Stimulated activated CD8-positive, alpha-beta memory T cell treated with anti-CD3 and anti-CD28 coated beads, Interleukin-7, amount 100 ng/mL, for 48 hours (primary cell): ENCODE results near the gene PCOLCE2.
"Not testable (repeated sequence)": the region's sequence is repeated elsewhere in the genome, so short reads cannot be mapped to it uniquely, and the experiment has no call there.

ENCODE experiments used
- DNase-seq, 2 donors: peaks; one replicate each; pipeline ENCODE4 v3.0.0-alpha.2; 2020; ENCODE audit warnings: low read depth in 1 of 2; ENCODE audit errors: extremely low read depth in 1 of 2

The PCOLCE2 gene

DNA sequence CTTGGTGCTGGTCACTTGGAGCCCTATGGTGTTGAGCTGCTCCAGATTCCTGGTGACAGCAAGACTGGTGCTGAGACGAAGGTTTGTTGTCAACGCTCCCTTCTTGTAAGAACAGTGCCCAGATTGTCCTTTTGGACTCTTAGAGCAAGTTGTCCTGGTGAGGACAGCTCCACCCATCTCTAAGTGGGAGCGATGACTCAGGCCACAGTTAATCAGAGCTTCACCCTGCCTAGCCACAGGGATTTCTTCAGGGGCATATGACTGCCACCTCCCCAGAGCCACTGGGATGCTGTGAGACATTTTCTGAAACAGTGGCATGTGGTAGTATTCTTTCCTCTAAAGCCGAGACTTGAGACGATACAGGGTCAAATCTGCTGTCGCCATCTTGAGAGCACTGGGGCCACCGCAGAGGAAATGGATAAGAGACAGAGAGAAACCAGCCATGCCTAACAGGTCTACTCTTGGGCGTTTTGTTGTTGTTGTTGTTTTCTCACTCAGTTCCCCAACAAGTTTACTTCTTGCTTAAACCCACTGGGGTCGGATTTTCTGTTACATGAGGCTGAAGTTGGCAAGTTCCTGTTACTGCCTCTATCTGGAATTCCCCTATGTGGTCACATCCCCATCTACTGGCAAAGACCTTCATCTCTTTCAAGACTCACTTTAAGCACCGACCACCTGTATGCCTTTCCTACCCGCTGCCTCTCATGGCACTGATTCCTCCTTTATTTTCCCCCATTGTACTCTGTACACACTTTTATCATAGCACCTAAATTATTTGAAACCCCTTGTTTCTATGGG is 16.0 kb upstream of the PCOLCE2 start:
- no peak for DNase-seq

DNA sequence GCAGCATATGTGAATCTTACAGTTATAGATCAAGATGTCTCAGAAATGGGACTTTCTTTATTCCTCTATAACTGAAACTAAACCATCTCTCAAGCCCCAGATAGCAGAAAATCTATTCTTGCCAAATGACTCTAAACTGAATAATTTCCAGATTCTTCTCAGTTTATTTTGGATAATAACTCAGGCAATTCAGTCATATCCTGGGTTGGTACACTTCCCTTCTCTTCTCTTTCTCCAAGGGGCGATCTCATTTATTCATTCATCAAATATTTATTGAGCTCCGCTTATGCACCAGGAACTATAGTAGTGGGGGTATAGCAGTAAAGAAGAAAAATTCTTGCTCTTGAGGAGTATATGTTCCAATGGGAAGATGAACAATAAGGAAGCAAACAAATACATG is 13.5 kb upstream of the PCOLCE2 start:
- DNase-seq: no peak

DNA sequence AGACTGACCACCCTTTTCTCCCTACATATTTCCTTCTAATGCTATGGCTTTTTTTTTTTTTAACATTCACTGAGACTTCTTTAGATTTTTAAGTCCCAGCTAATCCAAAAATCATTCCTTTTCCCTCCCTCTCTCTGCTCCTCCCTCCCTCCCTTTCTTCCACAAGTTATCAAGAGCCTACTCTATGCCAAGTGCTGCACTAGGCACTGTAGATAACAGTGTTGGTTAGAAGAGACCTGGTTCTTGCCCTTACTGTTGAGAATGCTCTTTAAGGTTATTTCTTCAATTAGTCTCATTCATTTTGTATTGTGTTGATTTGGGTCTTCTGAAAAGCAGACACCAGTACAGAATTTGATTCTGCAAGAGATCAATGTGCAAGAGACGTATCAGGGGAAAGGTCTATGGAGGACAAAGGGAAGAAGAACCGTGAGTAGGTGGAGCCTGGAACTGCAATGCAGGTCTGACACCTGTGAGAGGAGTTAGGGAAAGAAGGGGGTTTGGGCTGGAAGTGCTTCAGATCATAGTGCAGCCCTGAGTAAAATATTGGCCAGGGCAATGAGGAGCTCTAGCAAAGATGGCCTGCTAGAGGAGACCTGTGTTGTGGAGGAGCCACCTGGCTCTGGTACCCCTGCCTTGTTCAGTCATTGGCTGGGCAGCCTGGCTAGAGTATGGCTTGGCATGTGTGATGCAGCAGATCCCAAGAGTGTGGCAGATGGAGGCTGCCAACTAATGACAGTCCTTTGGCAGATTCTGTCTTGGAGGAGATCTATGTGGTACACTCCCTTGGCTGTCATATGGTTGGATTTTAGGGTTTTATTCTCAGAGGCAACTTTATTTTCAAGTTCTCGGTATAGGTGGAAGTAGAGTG is 9.7 kb upstream of the PCOLCE2 start:
- no peak for DNase-seq

DNA sequence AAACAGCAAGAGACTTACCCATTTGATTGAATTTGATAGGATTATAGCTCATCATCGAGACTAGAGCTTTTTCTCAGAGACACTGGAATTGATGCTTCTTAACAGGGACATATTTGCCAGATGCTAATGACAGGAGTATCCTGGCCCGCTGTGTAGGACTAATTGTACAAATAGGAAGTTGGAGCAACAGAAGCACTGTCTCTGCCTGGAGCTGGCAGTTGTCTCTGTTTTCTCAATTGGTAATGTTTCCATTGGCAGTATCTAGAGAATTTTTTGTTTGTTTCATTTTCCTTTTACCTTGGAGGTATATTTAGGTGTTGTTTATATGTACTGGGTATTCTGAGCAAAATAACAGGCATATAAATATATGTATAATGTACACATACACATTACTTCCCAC is 8.9 kb upstream of the PCOLCE2 start:
- no peak for DNase-seq

DNA sequence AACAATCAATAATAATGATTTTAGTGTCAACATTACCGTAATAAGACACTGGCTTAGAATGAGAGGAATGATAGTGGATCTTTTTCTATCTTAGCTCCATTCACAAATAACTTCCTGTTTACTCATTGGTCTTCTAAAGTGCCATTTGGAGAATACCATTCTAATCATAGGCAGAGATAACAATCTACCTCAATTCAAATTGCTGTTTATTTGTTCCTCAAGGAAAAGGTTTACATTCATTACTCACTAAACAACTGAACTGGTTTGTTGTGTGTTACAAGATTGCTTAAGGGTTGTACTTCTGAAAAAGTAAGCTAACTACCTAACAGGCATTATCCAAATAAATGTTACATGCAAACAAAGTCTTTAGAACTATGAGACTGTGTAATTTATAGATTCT is 8.1 kb upstream of the PCOLCE2 start:
- no peak for DNase-seq

DNA sequence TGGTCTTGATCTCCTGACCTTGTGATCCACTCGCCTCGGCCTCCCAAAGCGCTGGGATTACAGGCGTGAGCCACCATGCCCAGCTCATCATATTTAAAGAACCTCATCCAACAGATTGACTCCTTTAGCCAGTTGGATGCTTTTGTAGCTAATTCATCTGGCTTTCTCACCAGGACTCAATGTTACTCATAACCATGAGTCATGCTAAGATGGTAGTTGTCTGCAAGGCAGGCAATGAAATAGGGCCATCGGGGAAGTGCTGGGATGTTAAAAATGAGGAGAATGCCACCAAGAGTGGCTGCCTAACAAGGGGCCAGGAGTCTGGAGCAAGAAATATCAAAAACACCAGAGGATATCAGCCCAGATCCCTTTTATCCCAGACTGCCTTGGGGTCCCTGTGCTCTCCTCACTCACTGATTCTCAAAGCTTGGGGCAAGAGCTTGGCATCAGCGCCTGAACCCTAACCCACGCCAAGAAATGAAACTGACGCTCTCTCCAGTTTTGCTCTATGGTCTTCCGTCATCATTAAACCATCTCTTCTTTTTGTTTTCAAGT is 7.4 kb upstream of the PCOLCE2 start:
- no peak for DNase-seq

DNA sequence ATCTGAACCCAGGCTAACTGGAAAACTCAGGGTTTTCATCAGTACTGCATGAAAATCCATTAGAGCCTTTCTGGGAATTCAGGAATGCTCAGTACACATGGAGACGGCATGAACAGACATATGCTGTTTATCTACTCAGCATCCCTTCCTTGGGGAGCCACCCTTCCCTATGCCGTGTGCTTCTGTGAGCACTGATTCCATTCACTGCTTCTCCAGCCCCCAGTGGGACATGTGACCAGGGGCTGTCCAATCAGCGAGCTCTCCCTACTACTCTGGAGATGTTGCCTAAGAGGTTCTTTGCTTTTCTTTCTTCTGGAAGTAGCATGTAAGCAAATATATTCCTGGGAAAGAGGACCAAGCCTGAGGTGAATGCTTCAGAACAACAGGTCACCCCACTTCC is 5.6 kb upstream of the PCOLCE2 start:
- no peak for DNase-seq

DNA sequence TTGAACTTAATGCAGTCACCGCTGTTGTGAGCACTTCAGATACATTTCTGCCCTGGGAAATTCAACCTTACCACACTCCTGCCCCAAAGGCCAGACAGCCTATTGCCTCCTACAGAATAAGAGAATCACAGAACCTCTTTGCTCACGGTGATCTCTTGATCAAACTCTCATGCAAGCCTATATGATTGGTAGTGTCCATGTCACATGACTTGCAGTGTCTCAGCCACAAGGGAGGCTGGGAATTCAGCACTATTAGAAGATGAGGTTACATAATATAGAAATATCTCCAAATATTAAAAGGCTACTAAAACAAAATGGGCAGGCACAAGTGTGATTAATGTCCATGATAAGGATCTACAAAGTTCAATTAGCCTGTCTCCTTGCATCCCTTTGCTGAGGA is 3.8 kb upstream of the PCOLCE2 start:
- DNase-seq: no peak

DNA sequence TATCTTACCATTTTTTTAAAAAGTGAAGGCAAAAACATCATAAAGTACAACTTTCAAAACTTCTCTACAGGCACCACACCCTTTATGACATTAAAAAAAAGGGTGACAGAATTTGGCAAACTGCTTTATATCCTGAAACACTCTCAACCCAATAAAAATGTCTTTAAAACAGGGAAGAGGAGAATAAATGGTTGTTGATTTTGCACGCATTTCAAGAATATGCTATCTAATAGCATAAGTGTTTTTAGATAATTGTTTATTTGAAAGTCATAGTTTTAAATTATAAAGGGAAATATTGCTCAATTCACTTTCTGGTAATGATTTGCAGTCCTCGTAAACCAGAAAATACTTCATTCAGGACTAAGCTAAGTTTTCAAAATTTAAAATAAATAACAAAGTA is 1.7 kb upstream of the PCOLCE2 start:
- no peak for DNase-seq

DNA sequence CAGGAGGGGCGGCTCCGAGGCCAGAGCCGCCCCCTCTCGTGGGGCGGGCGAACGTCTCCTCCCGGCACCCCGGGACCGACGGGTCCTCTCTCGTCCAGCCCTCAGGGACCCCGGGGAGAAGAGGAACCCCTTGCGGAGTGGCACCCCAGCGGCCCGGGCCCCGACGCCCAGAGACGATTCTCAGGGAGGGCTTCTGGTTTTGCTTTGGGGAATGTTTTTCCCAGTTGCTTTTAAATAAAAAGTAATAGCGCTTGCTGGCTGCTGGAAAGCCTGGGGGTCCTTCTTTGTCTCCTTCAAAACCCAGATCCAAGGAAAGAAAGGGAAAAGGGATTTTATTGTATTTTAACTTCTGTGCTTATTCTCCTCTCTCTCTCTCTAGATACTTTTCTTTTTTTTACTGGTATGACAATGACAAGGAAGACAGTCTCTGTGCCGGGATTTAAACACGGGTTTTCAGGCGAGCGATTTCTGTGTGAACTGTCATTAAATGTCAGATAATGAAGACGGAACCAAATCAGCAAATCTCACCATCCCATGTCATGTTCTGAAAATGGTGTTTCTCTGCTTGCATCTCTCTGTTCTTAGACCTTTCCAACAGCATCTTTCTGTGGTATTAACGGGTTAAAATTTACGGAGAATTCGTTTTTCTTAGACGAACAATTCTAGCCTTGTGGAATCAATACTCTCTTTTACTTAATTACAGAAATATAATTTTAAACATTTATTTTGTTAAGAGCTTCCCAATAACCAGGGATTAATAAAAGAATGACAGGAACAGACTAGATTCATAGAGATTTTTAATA is 530 bp upstream of the PCOLCE2 start:
- DNase-seq: no peak

DNA sequence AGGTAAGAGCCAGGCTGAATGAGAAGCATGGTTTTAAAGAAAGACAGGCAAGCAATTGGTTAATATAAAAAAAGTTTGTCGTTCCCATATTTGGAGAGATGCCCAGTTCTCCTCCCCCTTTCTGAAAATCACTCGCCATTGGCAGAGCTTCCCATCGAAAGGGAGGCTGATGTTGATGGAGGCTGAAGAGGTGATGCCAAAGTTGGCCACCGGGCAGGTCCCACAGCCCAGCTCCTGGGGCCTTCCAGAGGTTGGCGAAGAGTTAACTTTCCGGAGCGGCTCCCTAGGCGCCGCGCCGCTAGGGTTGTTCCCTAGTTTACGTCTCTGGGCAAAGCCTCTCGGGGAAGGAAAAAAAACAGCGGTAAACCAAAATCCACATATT is 793 bp downstream of the PCOLCE2 start:
- no peak for DNase-seq

DNA sequence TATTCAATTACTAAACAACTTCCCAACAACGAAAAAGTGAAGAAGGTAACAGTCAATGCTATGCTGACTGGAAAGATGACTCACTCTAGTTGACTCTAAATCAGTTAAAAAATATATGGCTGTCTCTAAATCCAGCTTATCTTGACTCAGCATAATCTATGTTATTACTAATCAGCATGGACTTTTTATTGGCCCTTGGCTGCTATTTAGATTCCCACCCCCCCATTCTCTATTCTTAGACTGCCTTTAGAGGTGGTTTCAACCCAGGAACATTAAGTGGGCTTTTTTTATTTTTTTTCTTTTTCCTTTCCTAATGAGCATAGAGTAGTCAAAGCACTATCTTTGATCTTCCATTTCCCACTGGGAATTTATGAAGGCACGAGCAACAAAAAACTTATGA is 1.9 kb downstream of the PCOLCE2 start:
- no peak for DNase-seq

DNA sequence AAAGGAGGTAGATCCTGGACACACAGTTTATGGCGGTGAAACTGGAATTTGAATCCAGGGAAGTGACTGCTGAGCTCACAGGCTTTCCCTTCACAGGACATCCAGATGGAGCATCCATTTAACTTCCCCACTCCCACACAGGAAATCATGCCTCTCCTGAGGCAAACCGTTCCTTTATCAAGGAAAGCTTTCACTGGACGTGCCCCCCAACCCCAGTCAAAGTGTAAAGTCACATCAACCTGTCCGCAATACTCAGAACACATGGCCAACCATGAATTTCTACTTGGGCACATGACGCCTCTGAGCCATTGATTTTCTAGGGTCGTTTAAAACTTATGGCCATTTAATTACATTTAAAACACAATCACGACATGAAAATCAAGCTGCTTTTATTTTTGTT is 2.9 kb downstream of the PCOLCE2 start:
- no peak for DNase-seq

DNA sequence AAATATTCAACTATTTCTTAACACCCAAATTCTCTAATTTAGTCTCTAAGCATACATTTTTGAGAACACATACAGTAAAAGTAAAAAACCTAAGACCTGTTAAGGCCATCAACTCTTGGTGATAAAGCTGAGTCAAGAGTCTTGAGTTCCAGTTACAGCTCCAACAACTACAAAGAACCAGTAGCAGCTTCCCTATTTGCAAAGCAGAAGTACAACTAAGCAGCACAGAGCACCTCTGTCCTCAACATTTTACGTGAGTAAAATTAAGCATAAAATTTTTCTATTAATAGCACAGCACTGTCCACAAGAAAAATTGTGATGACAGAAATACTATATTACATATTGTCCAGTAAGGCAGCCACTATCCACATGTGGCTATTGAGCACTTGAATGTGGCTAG is 4.4 kb downstream of the PCOLCE2 start:
- no peak for DNase-seq

DNA sequence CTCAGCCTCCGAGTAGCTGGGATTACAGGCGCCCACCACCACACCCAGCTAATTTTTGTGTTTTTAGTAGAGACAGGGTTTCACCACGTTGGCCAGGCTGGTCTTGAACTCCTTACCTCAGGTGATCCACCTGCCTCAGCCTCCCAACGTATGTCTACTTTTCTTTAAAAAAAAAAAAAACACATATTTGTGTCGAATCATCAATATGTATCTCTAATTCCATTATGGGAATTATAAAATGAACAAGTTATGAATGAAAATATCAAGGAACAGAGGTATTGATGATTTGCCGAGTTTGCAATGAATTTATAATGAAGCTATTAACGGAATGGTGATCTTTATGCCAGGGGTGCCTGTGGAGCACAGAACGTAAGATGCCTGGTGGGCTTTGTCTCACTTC is 5.3 kb downstream of the PCOLCE2 start:
- DNase-seq: not testable (repeated sequence)

DNA sequence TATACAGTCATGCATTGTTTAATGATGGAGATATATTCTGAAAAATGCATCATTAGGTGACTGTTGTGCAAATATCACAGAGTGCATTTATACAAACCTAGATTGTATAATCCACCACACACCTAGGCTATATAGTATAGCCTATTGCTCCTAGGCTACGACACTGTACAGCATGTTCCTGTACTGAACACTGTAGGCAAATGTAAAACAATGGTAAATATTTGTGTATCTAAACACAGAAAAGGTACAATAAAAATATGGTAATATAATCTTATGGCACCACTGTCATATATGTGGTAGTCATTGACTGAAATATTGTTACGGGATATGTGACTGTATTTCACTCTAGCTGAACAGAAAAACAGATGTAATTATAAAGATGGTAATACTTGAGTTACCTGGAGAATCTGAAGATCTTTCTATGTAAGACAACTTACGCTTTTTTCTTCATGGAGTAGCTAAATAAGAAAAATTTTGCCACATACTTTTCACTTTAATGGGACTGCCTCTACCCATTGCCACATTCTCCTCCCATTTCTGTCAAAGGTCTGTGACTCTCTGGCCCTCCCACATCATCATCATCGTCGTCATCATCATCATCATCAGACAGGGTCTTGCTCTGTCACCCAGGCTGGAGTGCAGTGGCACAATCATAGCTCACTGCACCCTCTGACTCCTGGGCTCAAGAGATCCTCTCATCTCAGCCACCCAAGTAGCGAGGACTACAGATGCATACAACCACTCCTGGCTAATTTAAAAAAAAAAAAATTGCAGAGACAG is 7.2 kb downstream of the PCOLCE2 start:
- no peak for DNase-seq

DNA sequence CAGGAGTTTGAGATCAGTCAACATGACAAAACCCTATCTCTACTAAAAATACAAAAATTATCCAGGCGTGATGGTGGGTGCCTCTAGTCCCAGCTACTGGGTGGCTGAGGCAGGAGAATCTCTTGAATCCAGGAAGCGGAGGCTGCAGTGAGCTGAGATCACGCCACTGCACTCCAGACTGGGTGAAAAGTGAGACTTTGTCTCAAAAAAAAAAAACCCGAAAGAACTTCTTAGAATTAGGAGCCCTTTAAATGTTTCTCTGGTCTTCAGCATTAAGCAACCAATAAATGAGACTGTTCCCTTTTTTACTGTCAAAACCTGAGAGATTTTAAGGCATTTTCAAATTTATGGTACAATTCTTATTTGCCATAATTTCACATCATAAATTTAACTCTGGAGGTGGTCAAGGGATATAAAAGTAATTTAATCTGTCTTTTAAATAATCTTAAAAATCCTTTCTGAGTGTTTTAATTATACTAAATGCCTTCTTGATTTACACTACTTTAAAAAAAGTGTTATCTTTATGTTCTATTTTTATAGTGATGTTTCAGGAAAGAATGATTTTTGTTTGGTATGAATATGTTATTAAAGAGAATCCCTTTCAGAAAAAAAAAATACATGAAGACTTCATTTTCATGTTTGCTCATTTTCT is 10.1 kb downstream of the PCOLCE2 start:
- no peak for DNase-seq

DNA sequence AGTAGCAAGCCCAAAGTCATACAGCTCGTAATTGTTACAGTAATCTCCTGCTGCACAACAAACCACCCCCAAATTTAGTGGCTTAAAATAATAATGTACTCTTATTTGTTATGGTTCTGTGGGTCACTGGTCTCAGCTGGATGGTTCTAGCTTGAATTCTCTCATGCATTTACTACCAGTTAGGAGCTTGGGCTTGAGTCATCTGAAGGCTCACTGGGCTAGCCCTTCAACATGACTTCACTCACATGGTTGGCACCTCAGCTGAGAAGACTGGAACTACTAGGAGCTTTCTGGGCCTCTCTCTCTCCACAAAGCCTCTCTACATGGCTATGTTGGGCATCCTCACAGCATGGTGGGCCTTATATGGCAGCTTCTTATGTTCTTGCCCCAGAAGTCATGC is 12.5 kb downstream of the PCOLCE2 start:
- no peak for DNase-seq

DNA sequence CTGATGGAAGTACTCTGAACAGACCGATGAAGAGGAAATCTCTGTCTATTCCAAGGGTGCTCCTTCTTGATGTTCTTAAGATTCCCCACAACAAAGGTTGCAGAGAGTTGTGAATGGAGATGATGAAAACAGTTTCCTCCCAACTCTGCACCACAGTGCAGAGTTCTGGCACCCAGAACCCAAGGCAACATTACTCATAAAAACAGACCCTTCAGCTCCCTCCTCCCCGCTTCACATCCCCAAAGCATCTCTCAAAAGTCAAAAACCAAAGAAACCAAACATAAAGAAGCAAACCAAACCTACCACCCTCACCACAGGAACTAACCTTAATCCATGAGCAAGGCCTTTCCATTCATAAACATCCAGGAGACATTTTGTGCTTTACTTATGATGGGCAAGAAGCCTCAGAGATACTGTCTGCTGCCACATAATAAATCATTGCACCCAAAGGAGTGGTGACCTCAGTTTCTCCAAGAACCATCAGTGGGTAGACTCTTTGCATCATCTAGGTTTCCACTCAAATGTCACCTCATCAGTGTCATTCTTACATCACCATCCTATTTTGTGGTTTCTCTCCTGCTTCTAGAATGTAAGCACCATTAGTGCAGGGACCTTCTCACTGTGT is 13.2 kb downstream of the PCOLCE2 start:
- DNase-seq: no peak
